SH-SY5Y (cell line): ENCODE results near the gene CNBD2.

Source experiments
- GATA2 ChIP-seq: IDR thresholded peaks from 2 replicates; pipeline ENCODE4 v1.6.1; 2011; ENCODE audit warnings: mild to moderate bottlenecking, low read depth, low read length
- GATA3 ChIP-seq: IDR thresholded peaks from 2 replicates; pipeline ENCODE4 v1.6.1; 2011; ENCODE audit warnings: low read depth, mild to moderate bottlenecking, low read length, moderate library complexity

Gene CNBD2

DNA sequence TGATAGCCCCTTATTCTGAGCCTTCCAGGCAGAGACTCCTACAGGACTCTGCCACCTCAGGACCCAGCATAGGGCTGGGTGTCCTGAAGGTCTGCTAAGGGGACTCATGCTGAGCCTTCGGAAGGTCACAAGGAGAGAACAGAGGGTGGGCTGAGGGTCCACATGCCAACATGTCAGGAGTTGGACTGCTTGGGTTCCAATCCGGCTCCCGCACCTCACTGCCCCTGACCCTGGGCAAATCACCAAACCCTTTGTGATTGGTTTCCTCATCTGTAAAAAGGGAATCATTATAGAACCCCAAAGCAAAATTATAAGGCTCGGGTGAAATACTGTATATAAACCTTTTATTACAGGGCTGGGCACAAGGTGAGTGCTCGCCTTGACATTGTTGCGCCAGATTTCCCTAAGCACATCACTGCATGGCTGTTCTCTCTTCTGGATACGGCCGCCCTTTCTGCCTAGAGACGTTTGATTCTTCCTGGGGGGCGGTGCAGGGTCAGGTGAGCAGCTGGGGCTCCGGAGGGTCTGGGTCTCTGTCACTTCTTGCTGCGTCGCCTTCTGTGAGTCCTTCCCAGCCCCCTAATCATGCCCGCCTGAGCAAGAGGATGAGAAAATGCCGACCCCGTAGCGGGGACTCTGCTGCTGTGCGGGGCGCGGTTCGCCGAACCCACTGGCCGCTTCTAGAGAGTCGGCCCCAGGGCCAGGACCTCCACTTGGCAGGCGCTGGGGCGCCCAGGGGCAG lies 95.7 kb downstream of the CNBD2 start:
- TF ChIP-seq GATA3 (no peak), GATA2 (no peak)

DNA sequence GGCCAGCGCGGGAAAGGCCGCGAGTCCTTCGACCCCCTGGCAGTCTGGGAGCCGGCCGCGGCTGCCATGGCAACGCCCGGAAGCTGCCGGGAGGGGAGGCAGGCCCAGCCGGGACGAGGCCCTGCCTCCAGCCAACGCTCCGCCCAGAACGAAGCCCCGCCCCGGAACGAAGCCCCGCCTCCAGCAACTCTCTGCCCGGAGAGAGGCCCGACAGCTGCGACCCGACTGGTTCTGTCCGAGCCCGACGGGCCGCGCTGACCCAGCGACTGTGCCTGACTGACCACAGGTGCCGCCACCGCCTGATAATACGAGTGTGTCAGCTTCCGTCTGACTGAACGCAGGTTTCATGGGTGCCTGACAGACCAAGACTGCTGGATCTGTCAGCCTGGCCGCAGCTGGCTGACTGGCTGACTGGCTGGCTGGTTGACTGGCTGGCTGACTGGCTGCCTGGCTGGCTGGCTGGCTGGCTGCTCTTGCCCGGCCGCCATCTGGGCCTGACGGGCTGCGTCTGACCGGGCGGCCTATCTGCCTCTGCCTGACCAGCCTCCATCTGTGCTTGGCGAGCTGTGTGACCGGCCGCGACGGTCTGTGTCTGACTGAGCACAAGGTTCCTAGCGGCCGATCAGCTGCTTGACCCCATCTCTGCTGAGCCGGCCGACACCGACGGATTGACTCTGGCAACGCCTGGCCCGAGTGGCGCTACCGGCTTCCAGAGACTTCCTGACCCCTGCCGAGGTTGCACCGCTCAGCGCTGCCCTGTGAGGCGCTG lies 96.5 kb downstream of the CNBD2 start:
- TF ChIP-seq GATA2 (no peak), GATA3 (no peak)

DNA sequence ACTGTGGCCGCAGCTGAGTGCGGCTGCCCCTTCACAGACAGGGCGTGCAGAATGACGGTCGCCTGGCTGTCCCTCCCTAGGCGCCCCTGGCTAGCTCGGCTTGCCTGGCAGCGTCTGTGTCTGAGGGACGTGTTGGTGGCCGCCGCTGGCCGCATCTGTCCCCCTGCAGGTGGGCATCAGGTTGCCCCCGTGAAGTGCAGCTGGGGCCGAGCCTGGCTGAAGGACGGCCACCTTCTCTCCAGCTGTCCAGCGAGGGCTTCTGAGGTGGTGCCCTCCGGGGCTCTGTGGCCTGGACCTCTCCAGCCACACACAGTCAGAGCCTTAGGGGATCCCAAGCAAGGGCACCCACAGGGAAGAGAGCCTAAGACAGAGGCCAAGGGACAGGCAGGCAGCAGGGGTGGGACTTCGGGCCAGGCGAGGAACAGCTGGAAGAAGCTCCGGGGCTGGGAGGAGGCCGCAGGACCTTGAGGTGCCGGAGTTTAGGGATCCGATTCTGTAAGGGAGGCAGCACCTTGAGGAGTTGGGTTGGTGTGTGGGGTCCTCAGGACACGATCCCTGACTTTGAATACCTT lies 97.1 kb downstream of the CNBD2 start:
- TF ChIP-seq GATA2 (no peak), GATA3 (no peak)

DNA sequence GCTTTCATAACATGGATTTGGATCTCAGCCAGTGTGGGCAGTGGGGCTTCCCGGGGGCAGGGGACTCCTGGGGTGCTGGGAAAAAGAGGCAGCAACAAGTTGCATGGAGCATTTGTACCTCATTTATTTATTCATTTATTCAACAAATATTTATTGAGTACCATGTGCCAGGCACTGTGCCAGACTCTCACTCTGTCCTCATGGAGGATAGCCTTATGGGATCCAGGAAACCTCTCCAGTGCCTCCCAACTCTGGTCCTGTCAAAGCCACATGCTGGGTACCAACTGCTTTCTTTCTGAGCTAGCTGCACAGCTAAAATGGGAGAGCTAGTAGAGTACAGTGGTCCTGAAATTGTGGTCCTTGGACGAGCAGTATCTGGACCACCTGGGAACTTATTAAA lies 98.4 kb downstream of the CNBD2 start:
- TF ChIP-seq GATA2: no peak
- no peak for TF ChIP-seq GATA3

DNA sequence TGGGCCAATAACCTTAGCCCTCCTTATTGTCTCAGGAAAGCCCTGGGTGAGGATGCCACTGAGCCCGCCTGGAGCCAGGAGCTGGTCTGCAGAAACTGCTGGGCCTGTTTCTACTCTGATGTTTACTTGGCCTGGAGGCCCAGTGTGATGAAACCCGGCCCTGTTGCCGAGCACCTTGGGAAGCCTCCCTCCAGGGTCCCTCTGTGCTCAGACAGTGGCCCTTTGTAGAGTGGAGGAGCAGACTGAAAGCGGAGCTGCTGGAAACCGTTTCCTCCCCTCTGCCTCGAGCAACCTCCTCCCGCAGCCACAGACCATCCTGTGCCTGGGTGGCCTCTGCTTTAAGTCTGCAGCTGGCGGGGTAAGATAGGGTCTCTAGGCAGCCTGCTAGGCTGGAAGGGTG lies 102.1 kb downstream of the CNBD2 start:
- TF ChIP-seq GATA3 (no peak), GATA2 (no peak)

DNA sequence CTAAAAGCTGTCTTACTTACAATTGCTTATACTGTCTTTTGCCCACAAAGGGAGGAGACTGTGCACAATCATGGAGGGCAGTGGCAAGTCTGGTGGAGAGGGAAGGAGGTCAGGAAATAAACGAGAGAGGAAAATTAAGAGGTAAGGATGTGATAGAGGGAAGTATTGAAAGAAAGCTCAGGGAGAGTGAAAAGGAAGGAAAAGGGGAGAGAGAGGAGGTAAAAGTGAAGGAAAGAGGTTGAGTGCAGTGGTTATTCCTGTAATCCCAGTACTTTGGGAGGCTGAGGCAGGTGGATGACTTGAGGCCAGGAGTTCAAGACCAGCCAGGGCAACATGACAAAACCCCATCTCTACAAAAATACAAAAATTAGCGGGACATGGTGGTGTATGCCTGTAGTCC lies 103.5 kb downstream of the CNBD2 start:
- TF ChIP-seq GATA3 (no peak), GATA2 (no peak)

DNA sequence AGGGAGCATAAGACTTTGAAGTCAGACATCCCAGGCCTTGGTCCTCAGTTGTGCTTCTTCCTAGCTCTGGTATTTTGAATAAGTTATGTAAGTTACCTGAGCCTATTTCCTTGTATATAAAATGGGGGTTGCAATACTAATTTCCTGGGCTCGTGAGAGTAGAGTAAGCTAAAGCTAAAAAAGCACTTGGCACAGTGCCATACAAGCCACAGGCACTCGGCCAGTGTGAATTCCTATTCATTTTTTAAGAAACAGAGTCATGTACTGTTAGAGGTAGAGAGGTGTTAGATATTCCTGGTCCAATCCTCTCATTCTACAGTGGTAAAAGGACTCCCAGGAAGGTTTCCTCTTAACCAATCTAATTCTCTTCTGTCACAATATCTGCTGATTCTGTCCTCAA lies 106.6 kb downstream of the CNBD2 start:
- TF ChIP-seq GATA3 (no peak), GATA2 (no peak)

DNA sequence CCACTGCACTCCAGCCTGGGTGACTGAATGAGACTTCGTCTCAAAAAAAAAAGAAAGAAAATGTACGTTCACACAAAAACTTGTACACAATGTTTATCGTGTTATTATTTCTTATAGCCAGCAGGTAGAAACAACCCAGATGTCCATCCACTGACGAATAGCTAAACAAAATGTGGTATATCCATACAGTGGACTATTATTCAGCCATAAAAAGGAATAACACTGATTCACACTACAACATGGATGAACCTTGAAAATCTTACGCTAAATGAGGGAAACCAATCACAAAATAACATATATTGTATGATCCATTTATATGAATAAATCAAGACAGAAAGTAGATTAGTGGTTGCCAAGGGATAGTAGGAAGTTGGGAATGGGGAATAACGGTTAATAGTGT lies 111.1 kb downstream of the CNBD2 start:
- no peak for TF ChIP-seq GATA2
